GM19452 (cell line): ENCODE measurements around the gene KRTAP19-1.
"Not testable (repeated sequence)": the region's sequence is repeated elsewhere in the genome, so short reads cannot be mapped to it uniquely, and the experiment has no call there.

Experiments
- ATAC-seq: cut with Tn5 transposase; IDR thresholded peaks from one replicate; pipeline ENCODE4 v1.9.1; 2021; ENCODE audit not compliant: unreplicated experiment

KRTAP19-1 gene

DNA sequence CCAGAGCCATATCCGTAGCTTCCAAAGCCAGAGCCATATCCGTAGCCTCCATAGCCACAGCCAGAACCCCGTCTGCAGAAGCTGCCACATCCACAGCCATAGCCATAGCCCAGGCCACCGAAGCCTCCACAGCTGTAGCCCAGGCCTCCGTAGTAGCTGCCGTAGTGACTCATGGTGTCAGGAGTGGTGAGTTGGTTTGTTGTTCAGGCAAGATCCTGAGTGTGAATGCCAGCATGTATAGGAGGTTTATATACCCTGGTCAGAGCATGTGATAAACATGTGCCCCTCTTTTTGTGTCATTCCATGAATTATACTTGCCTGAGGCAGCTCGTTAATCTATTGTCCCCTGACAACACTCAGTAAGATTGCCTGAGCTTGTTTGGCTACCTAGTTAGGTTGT lies at the start of gene KRTAP19-1:
Gene KRTAP19-1, minus strand, starts transcription at position 223 of the 400 bp plus-strand sequence. Its CDS starts 50 bp downstream, at position 173.
- ATAC-seq = no peak

GRCh38 chr21:30518876-30519275 lies 38.7 kb upstream of the KRTAP19-1 start:
- no peak for ATAC-seq

- ATAC-seq = no peak
These were observed 35.5 kb upstream of the KRTAP19-1 start for GRCh38 chr21:30515681-30516080.

- not testable (repeated sequence) for ATAC-seq
These were observed 25.5 kb upstream of the KRTAP19-1 start for GRCh38 chr21:30505621-30506205.

- ATAC-seq = no peak
These were observed 21.9 kb upstream of the KRTAP19-1 start, which contains the start of gene KRTAP19-5 for GRCh38 chr21:30502041-30502440. KRTAP19-5 (minus strand) TSS chr21:30502141; CDS start chr21:30502090, 51 bp downstream.

DNA sequence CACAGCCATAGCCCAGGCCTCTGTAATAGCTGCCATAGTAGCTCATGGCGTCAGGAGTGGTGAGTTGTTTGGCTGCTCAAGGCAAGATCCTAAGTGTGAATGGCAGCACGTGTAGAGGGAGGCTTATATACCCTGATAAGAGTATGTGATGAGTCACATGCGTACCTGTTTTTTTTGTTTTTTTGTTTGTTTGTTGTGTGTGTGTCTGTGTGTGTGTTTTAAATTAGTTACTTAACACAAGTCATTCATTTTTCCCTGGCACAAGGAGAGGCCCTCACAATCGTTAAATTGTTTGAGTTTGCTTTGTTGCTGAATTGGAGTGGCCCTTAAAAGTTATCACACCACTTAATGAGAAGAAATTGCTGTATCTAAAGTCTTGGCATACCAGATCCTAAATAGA lies 16.9 kb upstream of the KRTAP19-1 start, which contains the start of gene KRTAP19-4:
Gene KRTAP19-4, minus strand, starts transcription at position 101 of the 400 bp plus-strand sequence. Its CDS starts 55 bp downstream, at position 46.
- ATAC-seq = no peak

DNA sequence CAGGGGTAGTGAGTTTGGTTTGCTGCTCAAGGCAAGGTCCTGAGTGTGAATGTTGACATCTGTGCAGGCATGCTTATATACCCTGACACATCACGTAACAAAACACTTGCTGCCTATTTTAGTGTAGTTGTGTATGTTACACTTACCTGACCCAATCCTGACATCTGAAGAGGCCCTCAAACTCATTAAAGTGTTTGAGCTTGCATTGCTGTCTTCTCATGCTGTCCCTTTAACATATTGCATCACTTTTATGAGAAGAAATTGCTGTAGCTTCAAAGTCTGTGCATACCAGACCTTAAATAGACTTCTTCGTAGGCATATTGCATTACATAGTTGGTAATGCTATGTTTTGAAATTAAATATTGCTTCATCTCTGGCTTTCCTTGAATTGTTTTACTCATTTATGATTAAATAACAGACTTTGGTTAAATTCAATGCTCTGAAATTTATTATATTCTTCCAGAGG lies 11.8 kb upstream of the KRTAP19-1 start, which contains the start of gene KRTAP19-3:
Gene KRTAP19-3, minus strand, starts transcription at position 51 of the 466 bp plus-strand sequence. CDS start 56 bp downstream, outside the sequence.
- ATAC-seq = no peak

DNA sequence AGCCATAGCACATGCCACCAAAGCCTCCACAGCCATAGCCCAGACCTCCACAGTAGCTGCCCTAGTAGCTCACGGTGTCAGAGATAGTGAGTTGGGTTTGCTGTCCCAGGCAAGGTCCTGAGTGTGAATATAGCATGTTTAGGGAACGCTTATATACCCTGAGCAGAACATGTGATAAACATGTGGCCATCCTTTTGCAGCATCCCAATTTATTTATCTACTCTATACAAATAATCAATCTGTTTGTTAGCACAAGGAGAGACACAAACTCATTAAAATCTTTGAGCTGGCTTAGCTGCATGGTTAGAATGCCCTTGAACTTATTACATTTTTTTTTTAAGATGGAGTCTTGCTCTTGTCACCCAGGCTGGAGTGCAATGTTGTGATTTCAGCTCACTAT lies 7.2 kb upstream of the KRTAP19-1 start, which contains the start of gene KRTAP19-2:
Gene KRTAP19-2, minus strand, starts transcription at position 101 of the 400 bp plus-strand sequence. Its CDS starts 88 bp downstream, at position 13.
- no peak for ATAC-seq

- ATAC-seq = no peak
These were observed 6.0 kb upstream of the KRTAP19-1 start for GRCh38 chr21:30486180-30486579.

DNA sequence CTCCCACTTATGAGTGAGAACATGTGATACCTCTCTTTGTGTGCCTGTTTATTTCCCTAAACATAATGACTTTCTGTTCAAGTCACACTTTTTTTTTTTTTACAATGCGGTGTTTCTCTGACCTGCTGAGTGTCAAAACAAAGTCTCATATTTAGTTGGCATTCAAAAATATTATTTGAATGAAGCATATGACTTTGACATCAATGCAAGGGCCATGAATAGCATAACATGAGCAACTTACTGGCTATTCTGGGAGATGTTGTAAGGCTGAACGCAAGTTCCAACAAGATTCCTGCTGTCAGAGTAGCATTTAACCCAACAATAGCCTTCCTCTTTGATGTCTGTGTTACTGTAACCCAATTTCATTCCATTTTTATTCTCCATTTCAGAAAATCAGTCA lies 2.0 kb upstream of the KRTAP19-1 start:
- ATAC-seq = no peak

DNA sequence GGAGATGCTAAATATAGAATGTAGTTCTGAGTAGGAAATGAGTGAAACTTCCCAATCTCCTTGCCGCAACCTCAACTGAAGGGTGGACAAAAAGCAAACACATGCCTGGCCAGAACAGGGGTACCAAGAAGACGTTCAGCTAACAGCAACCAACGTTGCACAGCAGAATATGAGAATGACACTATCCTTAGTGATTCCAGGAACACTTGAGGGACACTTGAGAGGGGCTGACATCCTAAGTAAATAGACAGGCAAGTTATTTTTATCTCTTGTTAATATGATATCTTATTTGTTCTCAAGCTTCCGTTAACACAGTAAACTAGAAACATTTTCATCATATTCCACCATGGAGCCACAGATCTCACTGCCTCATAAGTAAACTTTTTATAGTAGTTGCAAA lies 908 bp downstream of the KRTAP19-1 start:
- ATAC-seq = no peak

- no peak for ATAC-seq
These were observed 2.2 kb downstream of the KRTAP19-1 start for GRCh38 chr21:30478004-30478403.

DNA sequence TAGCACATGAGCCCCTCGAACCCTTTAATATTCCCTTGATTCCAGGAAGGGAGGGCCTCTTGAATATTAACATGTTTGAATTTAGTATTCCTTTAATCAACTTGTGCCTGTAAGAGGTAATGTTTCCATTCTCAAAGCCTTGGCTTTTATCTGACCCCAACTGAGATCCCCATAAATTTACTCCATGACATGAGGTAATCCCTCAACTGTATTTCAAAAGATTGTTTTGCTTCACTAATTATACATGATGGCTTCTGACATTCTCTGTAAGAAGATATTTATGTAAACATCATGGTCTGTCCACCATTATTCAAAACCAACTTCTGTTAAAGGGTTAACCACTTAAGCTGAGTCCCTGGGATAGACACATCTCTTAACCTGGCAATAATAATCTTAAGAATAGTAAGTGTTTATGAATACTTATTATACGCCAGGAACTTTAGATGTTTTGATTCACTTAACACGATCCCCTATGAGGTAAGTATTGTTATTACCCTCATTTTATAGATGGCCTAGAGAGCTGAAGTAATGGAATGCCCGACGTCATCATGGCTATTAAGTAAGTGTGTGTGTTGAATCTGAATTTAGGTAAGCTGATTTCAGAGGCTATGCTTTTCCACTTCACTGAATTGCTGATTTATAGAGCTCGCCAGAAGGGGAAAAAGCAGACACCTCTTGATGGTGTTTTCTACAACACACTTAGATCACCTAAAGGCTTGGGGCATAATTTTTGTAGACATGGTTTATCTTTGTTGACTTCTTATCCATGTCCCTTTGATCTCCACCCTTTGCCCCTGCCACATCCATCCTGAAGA lies 11.1 kb downstream of the KRTAP19-1 start:
- no peak for ATAC-seq

DNA sequence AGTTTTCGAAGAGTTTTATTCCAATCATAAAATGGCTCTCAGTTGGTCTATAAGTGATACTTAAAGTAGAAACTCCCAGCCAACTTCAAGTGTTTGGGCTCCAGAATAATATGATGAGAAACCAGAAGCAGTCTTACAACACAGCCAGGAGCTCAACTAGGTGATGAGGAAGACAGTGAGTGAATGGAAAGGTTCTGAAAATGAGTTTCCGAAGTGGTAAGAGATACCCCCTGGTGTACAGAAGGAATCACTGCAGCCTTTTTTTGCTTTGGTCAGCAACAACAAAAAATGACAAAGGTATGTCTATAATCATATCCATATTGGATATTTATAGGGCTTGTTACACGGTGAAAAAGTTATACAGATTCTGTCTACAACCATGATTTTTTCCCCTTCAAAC lies 16.5 kb downstream of the KRTAP19-1 start:
- ATAC-seq = no peak

DNA sequence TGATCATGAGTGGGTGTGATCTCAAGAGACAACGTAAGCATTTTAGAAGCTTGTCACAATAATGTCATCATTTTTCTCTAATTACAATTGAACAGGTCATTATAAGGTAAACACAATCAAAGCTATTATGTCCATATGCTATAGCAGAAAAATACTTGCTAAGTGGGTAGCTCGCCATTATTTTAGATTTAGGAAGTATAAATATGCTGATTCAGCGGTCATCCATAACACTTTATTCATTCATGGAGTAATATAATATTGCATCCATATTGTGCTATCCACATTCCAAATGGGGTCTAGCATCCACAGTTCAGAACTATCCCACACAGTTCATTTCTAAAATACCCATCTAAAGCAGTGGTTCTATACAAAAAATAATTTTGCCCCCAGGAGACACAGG lies 31.7 kb downstream of the KRTAP19-1 start:
- ATAC-seq = no peak

DNA sequence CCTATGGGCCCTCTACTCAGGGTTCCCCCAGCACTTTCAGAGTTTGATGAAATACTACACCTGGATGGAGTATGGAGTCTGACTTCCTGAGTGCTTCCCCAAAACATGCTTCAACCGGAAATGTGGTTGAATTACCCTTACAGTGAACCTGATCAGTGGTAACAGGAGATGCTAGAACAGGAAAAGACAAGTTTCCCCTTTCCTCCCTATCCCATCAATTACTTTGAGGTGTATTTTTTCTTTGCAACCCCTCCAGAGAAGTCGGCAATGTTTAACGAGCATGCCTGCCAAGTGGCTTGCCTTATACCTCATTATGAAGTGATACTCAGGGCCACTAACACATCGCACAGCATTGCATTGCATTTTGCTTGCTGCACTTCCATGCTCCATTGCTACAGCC lies 33.1 kb downstream of the KRTAP19-1 start:
- no peak for ATAC-seq

DNA sequence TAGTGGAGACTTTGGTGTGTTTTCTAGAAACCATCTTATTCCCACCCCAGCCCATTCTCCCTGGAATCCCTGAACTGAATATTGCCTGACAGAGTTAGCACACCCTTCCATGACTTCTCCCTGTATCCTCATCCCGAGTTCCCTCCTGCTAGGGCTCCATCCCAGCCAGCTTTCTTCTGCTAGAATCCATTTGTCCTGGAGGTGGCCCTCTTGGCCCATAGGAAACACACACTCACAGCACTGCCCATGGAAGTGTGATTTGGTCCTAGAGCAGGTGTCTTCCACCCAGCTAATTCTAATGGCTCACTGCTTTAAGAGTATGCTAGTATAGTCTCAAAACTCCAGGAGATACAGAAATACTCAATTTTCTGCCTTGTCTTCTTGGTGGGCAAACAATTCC lies 36.0 kb downstream of the KRTAP19-1 start:
- no peak for ATAC-seq

GRCh38 chr21:30443226-30443625 lies 36.9 kb downstream of the KRTAP19-1 start:
- no peak for ATAC-seq

GRCh38 chr21:30439975-30440374 lies 40.2 kb downstream of the KRTAP19-1 start, which contains the start of gene KRTAP15-1:
KRTAP15-1 (plus strand) TSS chr21:30440275; CDS start chr21:30440328, 53 bp downstream.
- ATAC-seq = no peak

- ATAC-seq = no peak
These were observed 43.1 kb downstream of the KRTAP19-1 start for GRCh38 chr21:30437010-30437565.

- no peak for ATAC-seq
These were observed 46.0 kb downstream of the KRTAP19-1 start for GRCh38 chr21:30434033-30434631.
